GM18498 (cell line): ENCODE results near the gene ABCB1.

Experiments
- ATAC-seq: cut with Tn5 transposase; IDR thresholded peaks from one replicate; pipeline ENCODE4 v1.9.1; 2021; ENCODE audit warnings: mild to moderate bottlenecking, moderate library complexity; ENCODE audit not compliant: unreplicated experiment

The ABCB1 gene

DNA sequence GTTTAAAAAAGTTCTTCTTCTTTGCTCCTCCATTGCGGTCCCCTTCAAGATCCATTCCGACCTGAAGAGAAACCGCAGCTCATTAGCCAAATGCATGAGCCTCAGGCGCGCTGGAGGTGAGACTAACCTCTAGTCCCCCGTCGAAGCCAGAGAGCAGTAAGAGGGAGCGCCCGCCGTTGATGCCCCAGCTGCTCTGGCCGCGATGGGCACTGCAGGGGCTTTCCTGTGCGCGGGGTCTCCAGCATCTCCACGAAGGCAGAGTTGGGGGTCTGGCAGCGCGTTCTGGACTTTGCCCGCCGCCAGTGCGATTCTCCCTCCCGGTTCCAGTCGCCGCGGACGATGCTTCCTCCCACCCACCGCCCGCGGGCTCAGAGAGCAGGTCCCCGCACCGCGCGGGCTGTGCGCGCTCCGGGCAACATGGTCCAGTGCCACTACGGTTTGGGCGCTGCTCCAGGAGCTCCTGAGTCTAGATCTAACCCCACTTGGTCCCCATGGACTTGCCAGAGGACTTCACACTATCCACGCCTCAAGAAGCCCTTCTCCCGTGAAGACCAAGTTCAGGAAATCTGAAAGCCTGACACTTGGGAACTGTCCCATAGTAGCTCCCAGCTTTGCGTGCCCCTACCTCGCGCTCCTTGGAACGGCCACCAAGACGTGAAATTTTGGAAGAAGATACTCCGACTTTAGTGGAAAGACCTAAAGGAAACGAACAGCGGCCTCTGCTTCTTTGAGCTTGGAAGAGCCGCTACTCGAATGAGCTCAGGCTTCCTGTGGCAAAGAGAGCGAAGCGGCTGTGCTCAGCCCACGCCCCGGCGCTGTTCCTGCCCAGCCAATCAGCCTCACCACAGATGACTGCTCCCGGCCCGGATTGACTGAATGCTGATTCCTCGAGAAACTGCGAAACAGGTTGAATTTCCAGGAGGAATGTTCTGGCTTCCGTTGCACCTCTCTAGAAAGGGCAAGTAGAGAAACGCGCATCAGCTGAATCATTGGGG lies at the start of gene ABCB1:
TSS of gene ABCB1 (minus strand) at position 755 of the 995 bp plus-strand sequence. CDS start at position 55, 700 bp downstream.
- peak; percentile 71 for ATAC-seq

DNA sequence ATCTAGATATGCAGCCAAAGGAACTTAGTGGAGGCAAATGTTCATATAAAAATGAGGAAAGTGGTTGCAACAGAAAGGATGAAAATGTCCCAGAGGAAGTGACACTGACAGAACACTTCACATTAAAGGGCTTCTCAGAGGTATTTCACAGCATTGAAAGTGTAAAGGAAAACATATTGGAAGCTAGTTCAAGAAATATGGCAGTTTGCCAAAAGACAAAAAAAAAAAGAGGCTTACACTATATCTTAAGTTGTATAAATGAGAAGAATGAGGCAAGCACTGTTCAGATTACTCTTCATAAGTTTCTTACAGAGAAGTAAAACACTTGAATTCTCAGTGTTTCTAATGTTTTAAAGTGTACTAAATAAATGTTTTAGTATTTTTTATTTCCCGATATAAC lies 47.6 kb upstream of the ABCB1 start:
- no peak for ATAC-seq

GRCh38 chr7:87645446-87645845 lies 44.8 kb upstream of the ABCB1 start:
- ATAC-seq = no peak

DNA sequence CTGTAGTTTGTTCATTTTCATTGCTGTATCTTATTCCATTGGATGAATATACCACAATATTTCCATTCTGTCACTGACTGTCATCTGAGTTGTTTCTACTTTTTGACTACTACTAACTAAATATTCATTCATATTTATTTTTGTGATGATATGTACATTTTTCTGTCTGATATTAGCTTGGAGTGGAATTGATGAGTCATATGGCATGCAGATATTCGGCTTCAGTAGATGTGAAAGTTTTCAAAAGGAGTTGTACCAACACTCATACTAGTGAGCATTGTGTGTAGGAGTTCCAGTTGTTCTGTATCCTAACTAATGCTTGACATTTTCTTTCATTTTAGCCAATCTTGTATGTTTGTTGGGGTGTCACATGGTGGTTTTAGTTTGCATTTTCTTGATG lies 35.2 kb upstream of the ABCB1 start:
- no peak for ATAC-seq

GRCh38 chr7:87628780-87629569 lies 28.3 kb upstream of the ABCB1 start:
- no peak for ATAC-seq

DNA sequence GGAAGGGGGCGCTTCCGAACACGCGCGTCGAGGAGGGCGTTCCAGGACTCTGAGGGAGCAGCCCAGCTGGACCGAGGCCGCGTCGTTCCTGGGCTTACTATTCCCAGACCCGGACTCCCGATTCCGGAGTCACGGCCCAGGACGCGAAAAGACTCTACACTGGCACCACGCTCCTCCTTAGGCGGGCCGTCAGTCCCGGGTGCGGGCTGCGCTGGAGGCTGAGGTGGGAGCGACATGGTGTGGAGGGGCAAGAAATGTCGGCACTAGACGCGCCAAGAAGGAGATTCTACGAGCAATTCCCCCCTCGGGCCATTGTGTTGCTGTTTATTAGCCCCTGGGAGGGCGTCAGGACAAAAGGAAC lies 26.9 kb upstream of the ABCB1 start:
- peak; percentile 24 for ATAC-seq

DNA sequence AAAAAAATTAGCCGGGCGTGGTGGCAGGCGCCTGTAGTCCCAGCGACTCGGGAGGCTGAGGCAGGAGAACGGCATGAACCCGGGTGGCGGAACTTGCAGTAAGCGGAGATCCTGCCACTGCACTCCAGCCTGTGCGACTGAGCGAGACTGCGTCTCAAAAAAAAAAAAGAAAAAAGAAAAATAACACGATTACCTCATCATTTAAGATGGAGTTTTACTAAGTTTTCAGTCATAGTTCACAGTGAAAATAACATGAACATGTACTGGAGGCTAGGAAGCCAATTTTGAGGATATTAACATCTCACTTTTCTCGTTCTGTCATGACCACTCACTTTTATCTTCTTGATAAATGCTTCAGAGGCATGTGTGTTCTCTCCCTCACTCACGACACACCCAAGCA lies 24.4 kb upstream of the ABCB1 start:
- ATAC-seq = no peak

GRCh38 chr7:87624628-87625027 lies 23.9 kb upstream of the ABCB1 start:
- no peak for ATAC-seq

DNA sequence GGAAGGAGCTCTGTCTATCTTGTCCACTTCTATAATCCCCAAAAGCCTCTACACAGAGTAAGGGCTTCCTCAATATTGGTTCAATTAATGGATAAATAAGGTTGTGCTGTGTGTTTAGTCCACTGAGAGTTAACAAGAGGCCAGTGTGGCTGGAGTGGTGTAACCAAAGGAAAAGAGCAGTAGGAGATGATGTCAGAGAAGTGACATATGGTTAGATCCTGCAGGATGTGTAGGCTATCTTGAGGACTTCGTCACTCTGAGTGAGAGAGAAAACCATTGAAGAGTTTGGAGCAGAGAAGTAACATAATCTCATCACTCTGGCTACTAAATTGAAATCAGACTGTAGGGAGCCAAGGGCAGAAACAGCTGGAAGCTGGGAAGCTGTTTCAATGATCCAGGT lies 14.5 kb upstream of the ABCB1 start:
- ATAC-seq = no peak

- no peak for ATAC-seq
These were observed 9.2 kb upstream of the ABCB1 start for GRCh38 chr7:87609916-87610315.

- no peak for ATAC-seq
These were observed 7.7 kb upstream of the ABCB1 start for GRCh38 chr7:87608431-87608830.

DNA sequence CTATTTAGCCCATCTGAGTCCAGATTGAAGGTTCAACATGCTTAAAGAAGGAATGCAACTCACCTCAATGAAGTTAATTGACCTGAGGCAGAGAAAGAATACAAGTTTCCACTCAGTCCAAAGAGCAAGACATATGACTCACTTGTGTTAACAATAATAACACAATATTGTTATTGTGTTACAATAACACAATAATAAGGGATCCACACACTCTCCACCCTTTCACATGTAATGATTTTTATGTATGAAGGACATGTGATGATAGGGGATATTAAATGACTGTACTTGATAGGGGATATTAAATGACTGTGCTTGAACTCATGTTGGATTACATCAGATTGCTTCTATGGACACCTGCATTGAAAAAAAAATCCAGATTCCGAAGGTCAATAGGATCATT lies 3.6 kb upstream of the ABCB1 start:
- ATAC-seq = no peak

GRCh38 chr7:87599336-87599735 lies 1.3 kb downstream of the ABCB1 start:
- peak; percentile 93 for ATAC-seq

DNA sequence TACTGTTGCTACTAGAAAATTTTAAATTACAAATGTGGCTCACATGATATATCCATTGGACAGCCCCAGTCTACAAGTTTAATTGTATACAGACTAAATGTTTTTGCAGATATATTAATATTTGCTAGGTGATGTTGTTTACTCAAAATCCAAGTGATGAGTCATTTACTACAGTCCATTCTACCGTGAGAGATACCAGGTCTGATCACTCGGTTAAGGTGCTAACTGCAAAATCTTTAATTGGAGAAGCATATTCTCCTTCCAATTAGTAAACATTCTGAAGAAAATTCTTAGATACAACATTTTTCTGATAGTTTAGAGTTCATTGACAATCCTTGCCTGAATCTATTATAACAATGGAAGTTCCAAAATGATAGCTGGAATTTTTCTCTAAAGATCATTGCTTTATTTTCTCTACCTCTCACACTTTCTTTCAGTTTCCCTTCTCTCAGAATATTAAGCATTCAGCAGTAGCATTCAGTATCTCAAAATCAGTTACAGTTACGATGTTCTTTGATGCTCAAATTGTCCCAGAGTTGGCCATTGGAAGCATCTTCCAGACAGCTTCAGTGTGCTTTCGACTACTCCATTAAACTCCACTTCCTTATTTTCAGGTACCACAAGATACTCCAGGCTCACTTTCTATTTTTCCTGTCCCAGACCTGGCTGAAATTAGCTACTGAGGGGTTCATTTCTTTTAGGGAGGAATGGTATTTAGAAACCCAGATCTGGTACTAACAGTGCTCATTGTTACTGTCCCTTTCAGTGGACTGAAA lies 2.3 kb downstream of the ABCB1 start:
- ATAC-seq = peak; percentile 21

GRCh38 chr7:87596696-87597095 lies 4.0 kb downstream of the ABCB1 start:
- no peak for ATAC-seq

DNA sequence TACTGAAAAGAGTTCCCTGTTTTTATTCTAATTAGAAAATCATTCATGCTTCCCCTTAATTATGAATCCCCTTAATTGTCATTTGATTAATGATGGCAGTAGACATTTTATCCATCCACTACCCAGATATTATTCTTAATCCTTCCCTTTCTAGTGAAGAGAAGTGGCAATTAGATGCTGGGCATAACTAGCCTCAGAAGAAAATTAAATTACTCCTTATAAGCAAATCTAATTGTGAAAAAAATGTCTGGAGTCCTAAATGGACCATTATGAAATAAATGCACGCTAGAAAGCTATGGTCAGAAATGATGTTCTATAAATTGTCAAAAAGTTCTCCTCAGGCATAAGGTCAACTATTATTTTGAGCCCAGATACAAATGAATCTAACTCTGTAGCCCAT lies 4.5 kb downstream of the ABCB1 start:
- ATAC-seq = no peak

DNA sequence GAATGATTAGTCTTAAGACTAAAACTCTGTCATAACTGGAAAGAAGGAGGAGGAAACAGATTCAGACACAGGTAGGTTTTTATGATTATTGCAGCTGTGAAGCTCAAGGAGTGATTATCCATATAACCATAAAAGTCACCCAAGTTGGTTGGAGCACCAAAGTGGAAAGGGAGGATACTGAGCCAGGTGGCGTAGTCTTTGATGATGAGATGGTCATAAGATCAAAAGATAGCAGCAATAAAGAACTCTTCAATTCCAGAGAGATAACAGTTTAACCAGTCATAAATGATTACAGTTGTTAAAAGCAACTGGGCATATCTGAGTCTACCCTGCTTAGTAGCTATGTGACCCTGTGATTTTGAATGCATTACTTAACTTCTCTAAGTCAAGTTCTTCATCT lies 8.4 kb downstream of the ABCB1 start:
- ATAC-seq = no peak

DNA sequence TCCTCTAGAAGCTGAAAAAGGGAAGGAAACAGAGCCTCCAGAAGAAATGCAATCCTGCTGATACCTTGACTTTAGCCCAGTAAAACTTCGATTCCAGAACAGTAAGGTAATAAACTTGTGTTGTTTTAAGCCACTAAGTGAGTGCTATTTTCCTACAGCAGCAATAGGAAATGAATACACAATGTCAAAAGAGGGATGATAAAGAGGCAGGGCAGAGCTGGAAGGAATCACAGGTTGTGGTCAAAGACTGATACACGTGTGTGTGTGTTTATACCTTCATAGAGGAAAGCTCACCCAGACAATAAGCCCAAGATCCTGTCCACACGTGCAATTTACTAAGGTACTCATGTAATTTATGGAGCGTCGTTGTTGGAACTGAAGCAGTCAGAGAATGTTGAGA lies 9.5 kb downstream of the ABCB1 start:
- no peak for ATAC-seq

DNA sequence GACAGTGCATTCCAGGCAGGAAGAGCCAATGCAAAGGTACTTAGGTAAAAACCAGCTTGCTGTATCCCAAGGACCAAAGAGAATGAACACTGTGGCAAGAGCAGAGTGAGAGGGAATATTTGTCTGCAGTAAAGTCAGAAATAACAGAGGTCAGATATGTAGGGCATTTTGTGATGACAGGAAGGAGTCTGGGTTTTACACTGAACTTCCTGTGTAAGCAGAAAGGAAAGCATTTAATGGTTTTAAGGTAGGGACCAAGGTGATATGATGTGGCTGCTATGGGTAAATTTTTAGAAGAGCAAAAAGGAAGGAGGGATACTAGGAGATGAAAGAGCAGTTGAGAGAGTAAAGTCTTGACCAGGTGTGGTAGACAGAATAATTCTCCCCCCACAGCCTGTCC lies 10.1 kb downstream of the ABCB1 start:
- no peak for ATAC-seq

DNA sequence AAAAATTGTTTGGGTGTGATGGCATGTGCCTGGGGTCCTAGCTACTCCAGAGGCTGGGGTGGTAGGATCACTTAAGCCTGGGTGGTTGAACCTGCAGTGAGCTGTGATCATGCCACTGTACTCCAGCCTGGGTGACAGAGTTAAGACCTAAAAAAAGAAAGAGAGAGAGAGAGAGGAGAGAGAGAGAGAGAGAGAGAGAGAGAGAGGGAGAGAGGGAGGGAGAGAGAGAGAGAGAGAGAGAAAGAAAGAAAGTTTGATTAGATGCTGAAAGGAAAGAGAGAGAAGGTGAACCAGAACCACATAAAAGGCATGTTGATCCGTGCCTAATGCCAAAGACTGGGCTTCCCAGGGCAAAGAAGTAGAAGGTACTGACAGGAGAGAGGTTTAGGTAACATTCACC lies 11.1 kb downstream of the ABCB1 start:
- no peak for ATAC-seq

DNA sequence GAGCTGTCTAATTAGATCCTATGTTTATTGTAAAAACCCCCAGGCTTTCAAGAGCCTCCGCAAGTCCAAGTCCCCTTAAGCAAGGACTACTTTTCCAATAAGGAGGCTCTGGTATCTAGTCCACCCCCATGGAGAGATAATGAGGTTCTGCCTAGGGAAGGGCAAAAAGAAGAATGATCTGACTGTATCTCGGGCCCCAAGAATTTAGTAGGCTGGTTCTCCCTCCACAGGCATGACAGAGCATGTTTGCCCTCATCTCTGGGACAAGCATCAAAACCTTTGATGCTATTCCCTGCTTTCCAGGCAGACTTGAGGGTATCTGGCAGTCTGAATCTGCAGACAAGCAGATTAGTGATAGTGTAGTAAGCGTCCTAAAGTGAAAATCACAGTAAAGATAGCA lies 19.0 kb downstream of the ABCB1 start:
- ATAC-seq = no peak
